Measurements from ENCODE around the gene ZMYM2.

Gene ZMYM2

DNA sequence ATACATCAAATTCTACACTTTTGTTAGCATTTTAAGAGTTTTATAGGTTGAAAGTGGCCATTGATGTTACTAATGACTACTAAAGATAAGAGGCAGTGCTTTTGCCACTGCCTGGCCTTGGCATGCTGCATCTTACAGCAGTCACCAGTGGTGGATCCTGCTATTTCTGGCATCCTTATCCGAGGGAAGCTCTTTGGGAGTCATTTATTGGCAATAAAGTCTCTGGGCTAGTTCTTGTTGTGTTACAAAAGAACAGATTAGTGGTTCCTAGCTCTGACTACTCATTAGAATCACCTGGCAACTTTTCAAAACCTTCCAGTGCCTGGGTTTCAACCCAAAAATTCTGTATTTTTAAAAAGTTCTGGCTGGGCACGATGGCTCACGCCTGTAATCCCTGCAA lies 94.5 kb downstream of the ZMYM2 start:
- Histone ChIP-seq H3K9me3 (ENCODE audit: control extremely low read depth in 1 of 5, control insufficient read depth in 4 of 5, insufficient read depth in 2 of 5, low read depth in 1 of 5, low read length in 4 of 5) (no peaks in the 10 kb centered on the region), H3K4me1 (ENCODE audit: control extremely low read depth in 1 of 4, control insufficient read depth in 4 of 4, insufficient read depth in 4 of 4, low read length in 3 of 4) (peaks cover 2 to 14% (median 5%) of the 10 kb centered on the region in 4 experiments), H3K4me3 (ENCODE audit: control insufficient read depth in 1 of 7, extremely low read depth in 1 of 7, insufficient read depth in 4 of 7, low read depth in 2 of 7, low read length in 6 of 7) (no peak overlapping the region), H3K27me3 (replicated peaks in 2 of 5; ENCODE audit: control insufficient read depth in 4 of 5, insufficient read depth in 5 of 5, low read length in 4 of 5) (no peaks in the 10 kb centered on the region), H3K36me3 (ENCODE audit: control insufficient read depth in 4 of 4, insufficient read depth in 4 of 4, low read length in 3 of 4) (peaks cover 19 to 45% (median 27%) of the 10 kb centered on the region in 4 experiments), H3K27ac (ENCODE audit: insufficient read depth in 1 of 2, low read depth in 1 of 2, low read length in 2 of 2, poor library complexity in 1 of 2, severe bottlenecking in 2 of 2) (no peak overlapping the region)
- DNase-seq: no peak
- WGBS (ENCODE audit: insufficient coverage): 80% methylated on average over 1 of the region's 3 CpGs
- ChIA-PET POLR2A (no interaction called here), CTCF (interaction anchor here (1.7 kb wide), 1 partner anchor 25 kb away, joined by 5 read pairs; no protein-coding TSS in a partner anchor)

- 100% methylated on average over 1 of the region's 2 CpGs for WGBS (ENCODE audit: insufficient coverage)
- no peaks in the 10 kb centered on the region for H3K9me3 ChIP-seq (ENCODE audit: control extremely low read depth in 1 of 5, control insufficient read depth in 4 of 5, insufficient read depth in 2 of 5, low read depth in 1 of 5, low read length in 4 of 5)
- H3K36me3 ChIP-seq (ENCODE audit: control insufficient read depth in 4 of 4, insufficient read depth in 4 of 4, low read length in 3 of 4): peaks cover 24 to 51% (median 32%) of the 10 kb centered on the region in 4 experiments
- ChIA-PET CTCF (interaction anchor here (0.5 to 1.7 kb wide), 3 partner anchors 14 to 108 kb away, joined by 4 to 5 read pairs (median 4); no protein-coding TSS in a partner anchor), POLR2A (no interaction called here)
- peaks cover 0 to 8% (median 5%) of the 10 kb centered on the region in 4 experiments for H3K4me1 ChIP-seq (ENCODE audit: control extremely low read depth in 1 of 4, control insufficient read depth in 4 of 4, insufficient read depth in 4 of 4, low read length in 3 of 4)
- DNase-seq: no peak
- H3K27ac ChIP-seq (ENCODE audit: insufficient read depth in 1 of 2, low read depth in 1 of 2, low read length in 2 of 2, poor library complexity in 1 of 2, severe bottlenecking in 2 of 2): no peak overlapping the region
- H3K27me3 ChIP-seq (replicated peaks in 2 of 5; ENCODE audit: control insufficient read depth in 4 of 5, insufficient read depth in 5 of 5, low read length in 4 of 5): no peaks in the 10 kb centered on the region
- H3K4me3 ChIP-seq (ENCODE audit: control insufficient read depth in 1 of 7, extremely low read depth in 1 of 7, insufficient read depth in 4 of 7, low read depth in 2 of 7, low read length in 6 of 7): no peak overlapping the region
Observed at GRCh38 chr13:20053891-20054290, 95.4 kb downstream of the ZMYM2 start.

- CTCF ChIA-PET: interaction anchor here (1.2 kb wide), 1 partner anchor 14 kb away, joined by 4 read pairs; no protein-coding TSS in a partner anchor
Observed at GRCh38 chr13:20054586-20054985, 96.1 kb downstream of the ZMYM2 start.

GRCh38 chr13:20057214-20057613 lies 98.7 kb downstream of the ZMYM2 start:
- Histone ChIP-seq H3K36me3 (ENCODE audit: control insufficient read depth in 4 of 4, insufficient read depth in 4 of 4, low read length in 3 of 4) (peaks cover 40 to 72% (median 51%) of the 10 kb centered on the region in 4 experiments), H3K27ac (ENCODE audit: insufficient read depth in 1 of 2, low read depth in 1 of 2, low read length in 2 of 2, poor library complexity in 1 of 2, severe bottlenecking in 2 of 2) (no peak overlapping the region), H3K27me3 (replicated peaks in 2 of 5; ENCODE audit: control insufficient read depth in 4 of 5, insufficient read depth in 5 of 5, low read length in 4 of 5) (no peaks in the 10 kb centered on the region), H3K9me3 (ENCODE audit: control extremely low read depth in 1 of 5, control insufficient read depth in 4 of 5, insufficient read depth in 2 of 5, low read depth in 1 of 5, low read length in 4 of 5) (no peaks in the 10 kb centered on the region), H3K4me3 (ENCODE audit: control insufficient read depth in 1 of 7, extremely low read depth in 1 of 7, insufficient read depth in 4 of 7, low read depth in 2 of 7, low read length in 6 of 7) (no peak overlapping the region), H3K4me1 (ENCODE audit: control extremely low read depth in 1 of 4, control insufficient read depth in 4 of 4, insufficient read depth in 4 of 4, low read length in 3 of 4) (no peaks in the 10 kb centered on the region)
- no peak for DNase-seq
- 100% methylated on average over 3 of the region's 7 CpGs for WGBS (ENCODE audit: insufficient coverage)
- ChIA-PET CTCF (interaction anchor here (1.1 to 2.2 kb wide), 2 partner anchors 9 kb away, joined by 3 to 8 read pairs; no protein-coding TSS in a partner anchor), POLR2A (no interaction called here)

More at GRCh38 chr13:20054586-20054985, 96.1 kb downstream of the ZMYM2 start:
- Histone ChIP-seq H3K4me3 (ENCODE audit: control insufficient read depth in 1 of 7, extremely low read depth in 1 of 7, insufficient read depth in 4 of 7, low read depth in 2 of 7, low read length in 6 of 7) (no peak overlapping the region), H3K4me1 (ENCODE audit: control extremely low read depth in 1 of 4, control insufficient read depth in 4 of 4, insufficient read depth in 4 of 4, low read length in 3 of 4) (peaks cover 0 to 2% (median under 1%) of the 10 kb centered on the region in 4 experiments), H3K27ac (ENCODE audit: insufficient read depth in 1 of 2, low read depth in 1 of 2, low read length in 2 of 2, poor library complexity in 1 of 2, severe bottlenecking in 2 of 2) (no peak overlapping the region), H3K36me3 (ENCODE audit: control insufficient read depth in 4 of 4, insufficient read depth in 4 of 4, low read length in 3 of 4) (peaks cover 27 to 57% (median 34%) of the 10 kb centered on the region in 4 experiments), H3K9me3 (ENCODE audit: control extremely low read depth in 1 of 5, control insufficient read depth in 4 of 5, insufficient read depth in 2 of 5, low read depth in 1 of 5, low read length in 4 of 5) (no peaks in the 10 kb centered on the region), H3K27me3 (replicated peaks in 2 of 5; ENCODE audit: control insufficient read depth in 4 of 5, insufficient read depth in 5 of 5, low read length in 4 of 5) (no peaks in the 10 kb centered on the region)
- no peak for DNase-seq
- WGBS (ENCODE audit: insufficient coverage): 100% methylated on average over 2 of the region's 2 CpGs
- POLR2A ChIA-PET: no interaction called here

DNA sequence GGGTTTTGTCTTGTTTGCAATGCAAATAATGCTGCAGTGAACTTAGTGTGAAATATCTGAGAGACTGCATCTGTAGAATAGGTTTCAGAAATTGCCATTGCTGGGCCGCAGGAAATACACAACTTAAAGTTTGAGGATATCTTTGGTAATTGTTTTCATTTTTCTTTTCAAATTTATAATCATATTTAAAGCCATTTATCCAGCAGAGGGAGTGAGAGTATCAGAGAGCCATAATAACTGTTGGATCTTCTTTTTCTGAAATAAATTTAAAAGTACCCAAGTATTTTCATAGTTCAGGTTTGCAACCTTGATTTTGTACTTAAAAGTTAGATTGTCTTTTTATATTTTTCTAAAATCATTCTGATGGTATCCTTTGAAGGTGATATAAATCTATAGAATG lies 99.4 kb downstream of the ZMYM2 start:
- H3K27ac ChIP-seq (ENCODE audit: insufficient read depth in 1 of 2, low read depth in 1 of 2, low read length in 2 of 2, poor library complexity in 1 of 2, severe bottlenecking in 2 of 2): no peak overlapping the region
- POLR2A ChIA-PET: no interaction called here

GRCh38 chr13:20058476-20058875 lies 99.9 kb downstream of the ZMYM2 start:
- Histone ChIP-seq H3K4me1 (ENCODE audit: control extremely low read depth in 1 of 4, control insufficient read depth in 4 of 4, insufficient read depth in 4 of 4, low read length in 3 of 4) (no peaks in the 10 kb centered on the region), H3K36me3 (ENCODE audit: control insufficient read depth in 4 of 4, insufficient read depth in 4 of 4, low read length in 3 of 4) (peaks cover 40 to 69% (median 49%) of the 10 kb centered on the region in 4 experiments), H3K4me3 (ENCODE audit: control insufficient read depth in 1 of 7, extremely low read depth in 1 of 7, insufficient read depth in 4 of 7, low read depth in 2 of 7, low read length in 6 of 7) (no peak overlapping the region), H3K9me3 (ENCODE audit: control extremely low read depth in 1 of 5, control insufficient read depth in 4 of 5, insufficient read depth in 2 of 5, low read depth in 1 of 5, low read length in 4 of 5) (no peaks in the 10 kb centered on the region), H3K27ac (ENCODE audit: insufficient read depth in 1 of 2, low read depth in 1 of 2, low read length in 2 of 2, poor library complexity in 1 of 2, severe bottlenecking in 2 of 2) (no peak overlapping the region), H3K27me3 (replicated peaks in 2 of 5; ENCODE audit: control insufficient read depth in 4 of 5, insufficient read depth in 5 of 5, low read length in 4 of 5) (no peaks in the 10 kb centered on the region)
- WGBS (ENCODE audit: insufficient coverage): no CpG with 5 or more reads among the region's 1 CpG
- CTCF ChIA-PET: interaction anchor here (0.6 kb wide), 1 partner anchor 92 kb away, joined by 3 read pairs; no protein-coding TSS in a partner anchor
- POLR2A ChIA-PET: no interaction called here
- DNase-seq: no peak

More for the DNA sequence above, 99.4 kb downstream of the ZMYM2 start:
- WGBS (ENCODE audit: insufficient coverage): no CpG with 5 or more reads among the region's 1 CpG
- DNase-seq: peak in 2 of 3 donors; percentile 11 to 14
- Histone ChIP-seq H3K4me3 (ENCODE audit: control insufficient read depth in 1 of 7, extremely low read depth in 1 of 7, insufficient read depth in 4 of 7, low read depth in 2 of 7, low read length in 6 of 7) (no peak overlapping the region), H3K36me3 (ENCODE audit: control insufficient read depth in 4 of 4, insufficient read depth in 4 of 4, low read length in 3 of 4) (peaks cover 42 to 71% (median 49%) of the 10 kb centered on the region in 4 experiments), H3K9me3 (ENCODE audit: control extremely low read depth in 1 of 5, control insufficient read depth in 4 of 5, insufficient read depth in 2 of 5, low read depth in 1 of 5, low read length in 4 of 5) (no peaks in the 10 kb centered on the region), H3K4me1 (ENCODE audit: control extremely low read depth in 1 of 4, control insufficient read depth in 4 of 4, insufficient read depth in 4 of 4, low read length in 3 of 4) (no peaks in the 10 kb centered on the region), H3K27me3 (replicated peaks in 2 of 5; ENCODE audit: control insufficient read depth in 4 of 5, insufficient read depth in 5 of 5, low read length in 4 of 5) (no peaks in the 10 kb centered on the region)
- CTCF ChIA-PET: interaction anchor here (0.6 kb wide), 1 partner anchor 91 kb away, joined by 3 read pairs; no protein-coding TSS in a partner anchor

GRCh38 chr13:20064128-20064527 lies 105.6 kb downstream of the ZMYM2 start:
- Histone ChIP-seq H3K27ac (ENCODE audit: insufficient read depth in 1 of 2, low read depth in 1 of 2, low read length in 2 of 2, poor library complexity in 1 of 2, severe bottlenecking in 2 of 2) (no peak overlapping the region), H3K4me1 (ENCODE audit: control extremely low read depth in 1 of 4, control insufficient read depth in 4 of 4, insufficient read depth in 4 of 4, low read length in 3 of 4) (no peaks in the 10 kb centered on the region), H3K36me3 (ENCODE audit: control insufficient read depth in 4 of 4, insufficient read depth in 4 of 4, low read length in 3 of 4) (peaks cover 30 to 77% (median 54%) of the 10 kb centered on the region in 4 experiments), H3K9me3 (ENCODE audit: control extremely low read depth in 1 of 5, control insufficient read depth in 4 of 5, insufficient read depth in 2 of 5, low read depth in 1 of 5, low read length in 4 of 5) (no peaks in the 10 kb centered on the region), H3K4me3 (ENCODE audit: control insufficient read depth in 1 of 7, extremely low read depth in 1 of 7, insufficient read depth in 4 of 7, low read depth in 2 of 7, low read length in 6 of 7) (no peak overlapping the region), H3K27me3 (replicated peaks in 2 of 5; ENCODE audit: control insufficient read depth in 4 of 5, insufficient read depth in 5 of 5, low read length in 4 of 5) (no peaks in the 10 kb centered on the region)
- WGBS (ENCODE audit: insufficient coverage): no CpG with 5 or more reads among the region's 1 CpG
- peak in 2 of 3 donors; percentile 3 to 14 for DNase-seq
- ChIA-PET CTCF (interaction anchor here (1.1 kb wide), 1 partner anchor 8 kb away, joined by 3 read pairs; no protein-coding TSS in a partner anchor), POLR2A (no interaction called here)
